ENCODE data around the gene COX5B. TPM values are rescaled to one million over a fixed set of nuclear protein-coding genes. Genes with fewer than 3 reads are reported as not detected.
"Not testable (repeated sequence)": the region's sequence is repeated elsewhere in the genome, so short reads cannot be mapped to it uniquely, and the experiment has no call there.

COX5B gene, protein sequence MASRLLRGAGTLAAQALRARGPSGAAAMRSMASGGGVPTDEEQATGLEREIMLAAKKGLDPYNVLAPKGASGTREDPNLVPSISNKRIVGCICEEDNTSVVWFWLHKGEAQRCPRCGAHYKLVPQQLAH
- 254 TPM for total RNA-seq

DNA sequence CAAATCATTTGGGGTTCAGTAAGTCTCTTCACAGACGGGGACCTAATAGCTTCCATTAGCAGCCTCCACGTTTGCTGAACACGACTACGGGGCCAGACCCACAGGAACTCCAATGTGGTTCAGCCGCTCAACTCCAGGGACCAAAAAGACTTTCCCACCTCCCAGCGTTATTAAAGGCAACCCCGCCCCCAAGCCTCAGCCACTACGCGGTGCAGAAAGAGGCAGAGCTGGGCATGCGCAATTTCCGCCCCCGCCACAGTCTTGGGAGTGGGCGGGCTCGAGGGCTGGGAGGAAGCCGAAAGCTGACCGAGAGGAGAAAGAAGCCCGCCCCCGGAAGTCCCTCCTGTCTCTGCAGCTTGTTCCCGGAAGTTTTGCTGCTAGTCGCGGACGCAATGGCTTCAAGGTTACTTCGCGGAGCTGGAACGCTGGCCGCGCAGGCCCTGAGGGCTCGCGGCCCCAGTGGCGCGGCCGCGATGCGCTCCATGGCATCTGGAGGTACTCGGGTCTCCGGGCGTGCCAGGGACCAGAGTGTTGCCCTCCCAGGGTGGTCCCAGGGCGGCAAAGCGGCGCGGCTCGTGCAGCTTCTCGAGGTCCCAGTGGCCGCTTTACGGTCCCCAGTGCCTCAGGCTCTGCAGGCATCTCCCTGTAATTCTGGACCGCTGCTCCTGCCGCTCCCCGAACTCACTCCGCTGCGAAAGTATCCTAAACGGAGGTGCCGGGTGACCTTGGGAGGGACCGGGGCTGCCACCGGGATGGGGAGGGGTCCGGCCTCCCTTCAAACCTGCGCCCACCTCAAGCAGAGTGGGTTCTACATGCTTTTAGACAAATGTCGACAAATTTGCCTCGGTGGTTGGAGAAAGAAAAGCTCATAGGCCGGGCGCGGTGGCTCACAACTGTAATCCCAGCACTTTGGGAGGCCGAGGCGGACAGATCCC, at the start of gene COX5B:
COX5B (plus strand) TSS at position 368 of the 935 bp plus-strand sequence; CDS start at position 393, 25 bp downstream.
- DNase-seq (ENCODE audit: low spot score) = peak; percentile 99

DNA sequence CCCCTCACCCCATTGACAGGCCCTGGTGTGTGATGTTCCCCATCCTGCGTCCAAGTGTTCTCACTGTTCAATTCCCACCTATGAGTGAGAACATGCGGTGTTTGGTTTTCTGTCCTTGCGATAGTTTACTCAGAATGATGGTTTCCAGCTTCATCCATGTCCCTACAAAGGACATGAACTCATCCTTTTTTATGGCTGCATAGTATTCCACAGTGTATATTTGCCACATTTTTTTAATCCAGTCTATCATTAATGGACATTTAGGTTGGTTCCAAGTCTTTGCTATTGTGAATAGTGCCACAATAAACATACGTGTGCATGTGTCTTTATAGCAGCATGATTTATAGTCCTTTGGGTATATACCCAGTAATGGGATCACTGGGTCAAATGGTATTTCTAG, 49.7 kb upstream of the COX5B start:
- DNase-seq (ENCODE audit: low spot score) = not testable (repeated sequence)

DNA sequence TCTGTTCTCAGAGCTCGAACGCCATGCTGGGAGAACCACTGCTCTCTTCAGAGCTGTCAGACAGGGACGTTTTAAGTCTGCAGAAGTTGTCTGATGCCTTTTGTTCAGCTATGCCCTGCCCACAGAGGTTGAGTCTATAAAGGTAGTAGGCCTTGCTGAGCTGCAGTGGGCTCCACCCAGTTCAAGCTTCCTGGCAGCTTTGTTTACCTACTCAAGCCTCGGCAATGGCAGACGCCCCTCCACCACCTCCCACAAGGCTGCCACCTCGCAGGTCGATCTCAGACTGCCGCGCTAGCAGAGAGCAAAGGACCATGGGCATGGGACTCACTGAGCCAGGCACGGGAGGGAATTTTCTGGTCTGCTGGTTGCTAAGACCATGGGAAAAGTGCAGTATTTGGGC, 44.3 kb upstream of the COX5B start:
- not testable (repeated sequence) for DNase-seq (ENCODE audit: low spot score)

DNA sequence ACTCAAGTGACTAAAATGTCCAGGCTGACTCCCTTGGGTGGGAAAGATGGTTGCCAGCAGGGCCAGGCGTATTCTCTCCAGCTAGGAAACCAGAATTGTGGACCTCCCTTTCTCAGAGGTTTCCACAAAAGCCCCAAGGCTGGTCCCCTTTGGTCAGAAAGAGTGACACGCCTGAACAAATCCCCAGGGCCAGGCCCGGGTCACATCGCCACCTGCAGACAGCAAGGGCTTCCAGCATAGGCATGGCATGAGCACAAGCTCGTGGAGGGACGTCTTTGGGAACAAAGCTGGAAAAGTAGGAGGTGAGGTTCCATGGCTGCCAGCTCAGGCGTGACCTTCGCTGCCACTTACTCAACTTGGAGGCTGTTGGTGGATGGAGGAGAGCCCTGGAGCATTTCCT, 40.8 kb upstream of the COX5B start:
- not testable (repeated sequence) for DNase-seq (ENCODE audit: low spot score)

DNA sequence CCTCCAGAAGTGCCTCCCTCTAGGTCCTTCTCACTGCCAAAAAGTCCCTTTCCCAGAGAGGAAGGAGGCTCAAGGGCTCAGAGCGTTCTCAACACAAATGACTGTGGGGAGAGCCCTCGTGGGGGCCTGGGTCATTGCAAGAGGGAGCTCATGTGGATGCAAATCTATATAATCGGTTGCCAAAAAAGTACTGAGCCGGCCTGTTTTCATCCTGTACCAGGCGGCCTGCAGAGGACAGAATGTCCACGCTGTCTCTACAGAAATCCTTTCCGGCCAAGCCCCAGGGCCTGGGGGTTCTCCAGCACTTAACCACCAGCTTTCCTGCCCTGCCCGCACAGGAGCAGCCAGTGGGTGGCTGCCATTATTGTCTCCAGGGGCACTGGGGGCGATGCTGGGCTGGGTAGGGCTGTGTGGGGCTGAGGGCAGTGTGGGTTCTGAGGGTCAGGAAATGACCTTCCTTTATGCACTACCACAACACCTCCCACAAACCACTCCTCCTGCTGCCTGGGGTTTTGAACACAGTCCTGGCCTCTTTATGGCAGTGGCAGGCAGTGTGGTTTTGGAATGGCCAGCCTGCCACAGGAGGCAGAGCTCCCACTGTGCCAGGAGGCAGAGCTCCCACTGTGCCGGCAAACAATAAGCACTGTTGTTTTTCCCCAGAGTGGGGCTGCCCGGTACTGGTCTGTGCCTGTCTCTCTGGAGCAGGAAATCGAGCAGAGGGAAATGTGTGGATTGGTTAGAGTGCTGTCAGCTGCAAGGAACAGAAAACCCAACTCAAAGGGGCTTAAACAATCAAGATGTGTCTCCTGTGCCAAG, 40.1 kb upstream of the COX5B start:
- not testable (repeated sequence) for DNase-seq (ENCODE audit: low spot score)

DNA sequence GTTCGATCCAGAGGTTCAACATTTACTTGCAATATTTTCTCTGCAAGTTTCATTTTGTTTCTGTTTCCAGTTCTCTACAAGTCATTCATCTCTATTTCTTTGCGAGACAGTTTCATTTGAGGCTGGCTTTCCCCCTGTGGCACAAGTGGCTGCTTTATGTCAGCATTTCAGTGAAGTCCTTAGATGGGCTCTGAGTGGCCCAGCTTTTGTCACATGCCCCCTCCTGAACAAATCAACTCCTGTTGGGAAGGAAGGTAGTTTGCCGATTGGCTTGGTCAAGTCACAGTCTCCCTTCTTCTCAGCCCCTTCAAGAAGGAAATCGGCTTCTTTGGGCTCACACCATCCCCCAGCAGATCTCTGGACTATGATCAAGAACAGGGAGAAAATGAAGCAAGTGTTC, 37.1 kb upstream of the COX5B start:
- not testable (repeated sequence) for DNase-seq (ENCODE audit: low spot score)

DNA sequence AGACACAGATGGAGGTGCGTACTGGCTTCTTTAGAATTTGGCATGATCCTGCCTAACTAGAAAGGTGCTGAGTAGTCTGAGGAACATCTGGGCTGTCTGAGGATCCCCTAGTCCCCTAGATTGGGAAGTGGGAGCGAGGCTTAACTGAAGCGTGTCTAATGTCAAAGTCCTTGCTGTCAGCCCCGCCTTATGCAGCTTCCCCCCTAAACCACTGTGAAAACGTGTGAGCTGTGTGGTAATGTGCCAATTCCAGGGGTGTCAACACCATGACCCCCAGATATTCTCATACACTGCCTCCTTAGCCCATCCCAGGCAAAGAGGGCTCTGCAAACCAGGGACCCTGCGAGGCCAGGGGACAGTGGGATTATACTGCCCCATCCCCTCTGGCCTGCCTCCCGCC, 34.0 kb upstream of the COX5B start:
- not testable (repeated sequence) for DNase-seq (ENCODE audit: low spot score)

DNA sequence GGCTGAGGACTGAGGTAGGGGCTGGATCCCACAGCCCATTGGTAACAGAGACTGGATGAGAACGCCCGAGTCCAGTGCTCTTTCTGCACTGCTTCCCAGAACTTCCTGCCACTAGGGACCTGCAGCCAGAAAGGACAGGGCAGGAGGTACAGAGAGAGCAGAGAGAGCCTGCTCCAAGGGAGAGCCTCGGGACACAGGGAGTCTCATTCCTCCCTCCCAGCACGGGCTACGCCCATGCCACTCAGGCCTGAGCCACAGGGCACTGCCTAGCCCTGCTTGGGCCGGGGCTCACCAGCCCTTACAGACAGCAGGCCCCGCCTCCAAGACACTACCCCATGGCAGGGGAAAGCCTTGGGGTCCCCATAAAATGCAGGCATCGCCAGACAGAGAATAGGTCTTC, 30.1 kb upstream of the COX5B start:
- not testable (repeated sequence) for DNase-seq (ENCODE audit: low spot score)

DNA sequence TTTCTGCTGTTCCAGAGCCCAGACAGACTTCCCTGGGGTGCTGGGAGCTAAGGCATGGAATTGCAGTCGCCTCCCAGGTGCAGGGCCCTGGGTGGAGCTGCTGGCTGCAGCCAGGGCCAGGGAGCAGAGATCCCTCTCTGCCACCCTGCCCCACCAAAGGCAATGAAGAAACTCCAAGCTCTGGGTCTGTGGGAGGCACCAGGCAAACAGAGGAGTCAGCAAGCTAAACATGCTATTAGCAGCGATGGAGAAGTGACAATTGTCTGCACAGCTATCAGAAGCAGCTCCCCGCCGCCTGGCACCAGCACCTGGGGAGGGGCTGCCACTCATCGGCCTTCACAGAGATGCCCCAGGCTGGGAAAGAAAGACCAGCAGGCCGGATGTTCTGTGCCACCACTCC, 28.0 kb upstream of the COX5B start:
- DNase-seq (ENCODE audit: low spot score) = no peak

DNA sequence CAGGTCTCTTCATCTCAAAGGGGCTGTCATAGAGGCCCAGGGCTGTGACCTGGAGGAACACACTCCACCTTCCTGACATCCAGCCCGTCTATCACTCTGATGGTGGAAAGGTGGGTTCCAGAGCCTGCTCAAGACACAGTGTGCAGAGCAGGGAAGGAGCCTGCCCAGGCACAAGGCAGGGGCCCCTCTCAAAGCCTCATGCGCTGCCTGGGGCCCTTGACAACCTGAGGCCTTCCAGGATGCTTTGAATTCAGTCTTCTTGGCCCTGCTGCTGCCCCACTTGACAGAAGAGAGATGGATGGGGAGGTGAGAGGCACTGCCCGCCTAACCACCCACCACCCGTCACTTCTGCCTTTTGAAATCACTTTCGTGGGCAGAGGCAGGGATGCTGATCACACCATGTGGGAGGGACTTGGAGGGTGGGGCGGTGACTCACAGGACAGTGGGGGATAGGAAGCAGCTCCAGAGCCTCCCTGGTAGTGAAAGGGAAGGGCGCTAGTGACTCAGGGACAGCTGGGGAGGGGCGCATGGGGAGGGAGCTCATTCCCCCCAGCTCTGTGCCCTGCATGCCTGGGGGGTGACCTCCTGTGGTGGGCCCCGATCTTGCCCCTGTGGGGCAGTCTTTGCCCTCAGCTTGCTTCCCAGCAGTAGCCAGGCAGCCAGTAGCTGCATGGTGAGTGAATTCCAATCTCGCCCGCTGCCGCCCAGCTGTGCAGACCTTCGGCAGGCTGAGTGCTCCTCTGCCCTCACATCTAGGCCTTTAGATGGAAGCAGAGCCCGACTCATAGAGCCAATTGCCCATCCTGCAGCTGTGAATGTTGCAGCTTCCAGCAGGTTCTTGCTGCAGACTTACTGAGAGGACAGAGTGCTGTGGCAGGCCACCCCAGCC, 26.7 kb upstream of the COX5B start:
- DNase-seq (ENCODE audit: low spot score) = not testable (repeated sequence)

DNA sequence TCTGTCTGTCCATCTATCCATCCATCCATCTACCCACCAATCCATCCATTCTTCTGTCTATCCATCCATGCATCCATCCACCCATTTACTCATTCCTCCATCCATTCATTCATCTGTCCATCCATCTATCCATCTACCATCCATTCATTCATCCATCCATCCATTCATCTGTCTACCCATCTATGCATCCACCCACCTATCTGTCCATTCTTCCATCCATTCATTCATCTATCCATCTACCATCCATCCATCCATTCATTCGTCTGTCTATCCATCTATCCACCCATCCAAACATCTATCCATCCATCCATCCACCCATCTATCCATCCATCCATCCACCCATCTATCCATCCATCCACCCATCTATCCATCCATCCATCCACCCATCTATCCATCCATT, 25.4 kb upstream of the COX5B start:
- not testable (repeated sequence) for DNase-seq (ENCODE audit: low spot score)

DNA sequence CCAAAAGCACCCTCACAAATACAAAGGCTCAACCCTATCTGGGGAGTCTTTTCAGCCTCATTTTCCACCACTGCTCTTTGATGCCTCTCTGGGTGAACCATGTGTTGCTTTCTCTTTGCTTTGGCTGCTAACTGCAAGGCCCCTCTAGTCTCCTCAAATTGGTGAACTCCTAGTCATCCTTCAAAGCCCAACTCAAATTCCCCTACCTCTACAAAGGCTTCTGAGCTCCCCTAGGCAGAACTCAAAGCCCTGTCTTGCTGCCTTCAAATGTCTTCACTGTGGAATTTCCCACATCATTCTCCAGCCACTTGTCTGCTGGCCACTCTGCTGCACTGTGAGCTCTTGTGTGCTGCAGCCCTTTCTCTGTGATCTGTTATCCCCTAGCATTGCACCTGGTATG, 22.9 kb upstream of the COX5B start:
- not testable (repeated sequence) for DNase-seq (ENCODE audit: low spot score)

DNA sequence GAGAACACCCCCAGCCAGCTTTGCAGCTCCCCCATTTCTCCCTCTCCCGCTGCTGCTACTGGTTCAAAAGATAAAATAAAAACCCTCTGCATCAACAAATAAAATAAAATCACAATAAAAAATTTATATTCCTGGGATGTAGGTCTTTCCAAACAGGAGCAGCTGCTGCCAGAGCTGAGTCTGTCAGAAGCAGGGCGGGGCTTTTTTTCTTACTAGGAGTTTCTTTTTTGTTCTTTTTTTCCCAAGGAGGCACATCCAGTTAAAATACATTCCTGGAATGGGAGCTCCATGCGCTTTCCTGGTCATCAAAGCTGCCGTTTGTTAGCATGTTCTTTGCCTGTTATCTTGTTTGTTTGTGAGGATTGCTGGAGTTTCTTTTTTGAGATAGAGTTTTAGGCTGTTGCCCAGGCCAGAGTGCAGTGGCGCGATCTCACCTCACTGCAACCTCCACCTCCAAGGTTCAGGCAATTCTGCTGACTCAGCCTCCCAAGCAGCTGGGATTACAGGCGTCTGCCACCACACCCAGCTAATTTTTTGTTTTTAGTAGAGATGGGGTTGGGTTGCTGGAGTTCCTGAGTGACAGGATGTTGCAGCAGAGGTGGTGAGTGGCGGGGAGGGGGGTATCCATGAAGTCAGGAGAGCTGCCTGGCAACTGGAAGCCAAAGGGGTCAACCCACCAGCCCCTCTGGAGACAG, 20.4 kb upstream of the COX5B start:
- not testable (repeated sequence) for DNase-seq (ENCODE audit: low spot score)

DNA sequence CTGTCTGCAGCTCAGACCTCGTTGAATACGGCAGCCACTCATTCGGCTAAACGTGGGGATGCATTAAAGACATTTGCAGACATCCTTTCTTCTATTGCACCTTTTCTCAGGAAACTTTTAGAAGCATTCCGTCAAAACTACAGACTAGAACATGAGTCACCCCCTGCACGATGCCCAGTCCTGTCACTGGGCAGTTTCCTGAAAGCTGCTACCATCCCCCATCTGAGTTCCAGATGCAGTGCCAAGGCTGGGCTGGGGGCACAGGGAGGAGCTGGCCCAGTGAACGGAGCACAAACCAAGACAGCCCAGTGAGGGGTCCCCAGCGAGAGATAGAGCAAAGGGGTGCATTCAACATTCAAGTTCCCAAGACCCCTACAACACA, 19.8 kb upstream of the COX5B start:
- not testable (repeated sequence) for DNase-seq (ENCODE audit: low spot score)

DNA sequence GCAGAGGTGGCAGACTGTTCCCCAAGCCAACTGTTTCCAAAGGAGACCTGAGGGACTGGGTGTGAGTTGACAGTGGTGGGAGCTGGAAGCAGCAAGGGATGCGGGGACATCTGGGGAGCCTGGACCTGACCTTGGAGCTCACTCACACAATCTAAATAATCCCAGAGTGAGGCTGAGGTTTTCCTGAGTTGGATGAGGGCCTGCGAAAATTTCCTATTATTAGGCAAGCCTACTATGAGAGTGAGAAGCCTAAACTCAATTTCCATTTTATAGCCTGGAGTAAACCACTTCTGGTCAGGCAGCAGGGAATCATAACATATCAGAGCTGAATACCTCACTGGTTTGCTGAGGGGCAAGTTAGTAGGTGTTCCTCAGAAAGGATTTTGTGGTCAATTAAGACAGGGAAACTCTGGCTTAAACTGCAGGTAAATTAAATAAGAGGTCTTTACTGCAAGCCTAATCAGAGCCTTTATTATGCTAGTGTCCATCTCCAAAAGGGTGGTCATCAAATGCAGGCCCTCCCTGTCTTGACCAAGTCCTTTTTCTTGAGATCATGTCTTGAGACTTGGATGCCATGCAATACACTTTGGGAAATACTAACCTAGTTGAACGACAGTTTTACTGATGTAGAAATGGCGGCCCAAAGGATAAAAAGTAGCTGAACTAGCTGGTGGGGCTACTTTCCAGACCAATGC, 1.7 kb upstream of the COX5B start:
- DNase-seq (ENCODE audit: low spot score) = no peak

DNA sequence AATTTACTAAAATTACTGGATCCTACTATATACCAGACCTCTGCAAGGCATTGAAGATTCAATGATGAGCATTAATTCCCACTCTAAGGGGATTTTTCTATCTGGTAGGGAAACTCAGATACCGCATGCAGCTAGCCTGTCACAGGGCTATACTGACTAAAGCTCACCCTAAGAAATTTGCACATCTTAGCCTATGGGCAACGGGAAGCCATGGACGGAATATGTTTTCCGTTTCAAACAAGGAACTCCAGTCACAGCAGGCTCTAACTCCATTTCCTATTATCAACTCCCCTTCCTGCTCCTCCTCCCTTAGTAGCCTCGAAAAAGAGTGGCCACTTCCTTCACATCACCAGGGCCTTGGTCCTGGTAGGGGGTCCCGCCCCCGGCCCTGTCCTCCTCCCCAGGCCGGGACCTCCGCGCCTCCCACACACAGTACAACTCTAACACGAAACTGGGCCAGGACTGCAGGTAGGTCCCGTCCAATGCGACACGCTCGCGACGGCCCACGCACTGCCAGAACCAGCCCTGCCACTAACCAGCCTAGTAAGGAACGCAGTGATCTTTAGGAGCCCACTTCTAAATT, 659 bp upstream of the COX5B start:
- no peak for DNase-seq (ENCODE audit: low spot score)

DNA sequence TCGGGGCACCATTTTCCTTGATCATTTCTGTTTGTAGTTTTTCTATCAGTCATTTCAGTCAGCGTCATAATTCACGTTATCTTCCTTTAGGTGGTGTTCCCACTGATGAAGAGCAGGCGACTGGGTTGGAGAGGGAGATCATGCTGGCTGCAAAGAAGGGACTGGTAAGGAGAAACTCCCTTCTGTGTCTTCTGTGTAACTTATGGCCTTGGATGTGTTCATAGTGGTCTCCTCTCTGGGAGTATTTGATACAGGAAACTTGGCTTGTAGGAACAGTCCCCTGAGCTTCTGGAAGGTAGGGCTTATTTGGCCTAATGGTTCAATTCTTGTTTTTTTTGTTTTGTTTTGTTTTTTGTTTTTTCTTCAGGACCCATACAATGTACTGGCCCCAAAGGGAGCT, 1.1 kb downstream of the COX5B start:
- DNase-seq (ENCODE audit: low spot score) = no peak

DNA sequence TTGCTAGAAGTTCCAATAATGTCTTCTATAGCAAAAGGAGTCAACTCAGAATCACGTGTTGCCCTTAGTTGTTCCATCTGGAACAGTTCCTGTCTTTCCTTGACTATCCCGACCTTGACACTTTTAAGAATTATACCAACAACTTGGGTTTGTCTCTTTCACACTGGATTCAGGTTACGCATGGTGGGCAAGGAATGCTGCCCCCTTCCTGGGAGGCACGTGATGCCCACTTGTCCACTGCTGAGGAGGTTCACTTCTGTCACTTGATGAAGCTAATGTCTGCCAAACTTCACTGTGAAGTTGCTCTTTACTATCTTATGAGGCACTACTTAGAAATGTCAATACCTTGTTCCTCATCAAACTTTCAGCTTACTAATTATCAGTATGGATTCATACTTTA, 5.3 kb downstream of the COX5B start:
- DNase-seq (ENCODE audit: low spot score) = no peak

DNA sequence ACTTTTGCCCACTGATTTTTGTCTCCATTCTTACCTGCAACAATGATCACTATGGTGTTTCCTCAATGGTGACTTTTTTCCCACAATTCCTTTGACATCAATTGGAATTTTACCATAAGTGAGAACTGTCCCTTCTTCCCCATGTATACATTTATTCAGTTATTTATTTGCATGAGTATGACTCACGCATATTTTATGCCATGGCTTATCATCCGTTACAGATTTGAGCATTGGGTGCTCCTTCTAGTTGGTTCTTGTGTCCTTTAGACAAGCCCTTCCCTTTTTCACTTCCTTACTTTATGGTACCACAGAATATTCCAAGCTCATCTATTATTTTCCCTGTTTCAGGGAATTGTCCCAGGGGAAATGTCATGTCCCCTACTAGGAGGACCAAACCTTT, 7.6 kb downstream of the COX5B start:
- no peak for DNase-seq (ENCODE audit: low spot score)

DNA sequence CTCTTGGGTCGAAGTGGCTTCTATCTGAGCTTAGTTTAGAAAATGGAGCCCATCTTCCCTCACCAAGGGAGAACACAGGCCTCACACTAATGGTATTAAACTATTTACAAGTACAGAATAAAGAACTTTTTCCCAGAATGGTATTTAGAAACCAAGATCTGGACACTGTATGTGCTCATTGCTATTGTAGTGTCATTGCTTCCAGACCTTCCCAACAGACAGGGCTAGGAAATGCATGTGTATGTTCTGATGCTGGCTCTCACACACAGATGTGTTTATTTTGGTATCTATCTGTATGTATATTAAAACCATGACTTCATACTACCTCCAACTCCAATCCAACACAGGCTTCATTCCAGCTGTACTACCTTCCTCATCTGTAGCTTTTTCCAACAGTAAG, 8.0 kb downstream of the COX5B start:
- DNase-seq (ENCODE audit: low spot score) = no peak
